K562 (cell line): ENCODE data around the gene AP3S2. TPM values are rescaled to one million over a fixed set of nuclear protein-coding genes. Genes with fewer than 3 reads are reported as not detected.

ENCODE experiments used
- ATAC-seq: fragments of 200-7000 bp; cut with Tn5 transposase; 3 replicates; pipeline ENCODE4 v1.9.1; 2020; ENCODE audit warnings: moderate library complexity
- BruUV-seq: library from RNA; stranded (reverse); fragments of 400-500 nt; replicated peaks from 2 replicates; lab custom pipeline; 2021; lab: Mats Ljungman, UMichigan
- CTCF ChIA-PET: fragments of 300-600 bp; formaldehyde crosslinking; extraction: SDS; loops from one replicate; lab custom pipeline; 2021; ENCODE audit warnings: low intra/inter-chr PET ratio; lab: Yijun Ruan, JAX
- POLR2A ChIA-PET: fragments of 300-600, 350-650 bp; sonication (Branson Sonifier 250); formaldehyde crosslinking; extraction: SDS; loops from one replicate; lab custom pipeline; 2021; ENCODE audit warnings: antibody characterized with exemption, inconsistent platforms; lab: Yijun Ruan, JAX
- DNase-seq, 4 experiments: peaks; one replicate each; pipeline versions ENCODE4 v3.0.0 to v3.0.0-alpha.2; 2011 to 2018; ENCODE audit warnings: low spot score in 3 of 4, mixed read lengths in 3 of 4; ENCODE audit errors: extremely low read depth in 1 of 4
- FAIRE-seq: peaks from 2 replicates; lab custom pipeline; 2011; peaks lifted over from hg19 to GRCh38; lab: Jason Lieb, UNC
- H2AFZ ChIP-seq: 2 replicates; pipeline ENCODE4 v1.6.0; 2011; ENCODE audit warnings: low read depth, low read length, control low read depth, inconsistent platforms
- H3K27ac ChIP-seq: fragments of 200-600 bp; 3 replicates; pipeline ENCODE4 v1.8.0; 2011; ENCODE audit warnings: low read depth, mild to moderate bottlenecking, control low read depth, inconsistent platforms, low read length, moderate library complexity, mixed read lengths; ENCODE audit errors: extremely low read depth
- H3K27me3 ChIP-seq, 2 experiments: fragments of 300-600 bp in 1 of 2; 2 replicates in 1 of 2; 3 replicates in 1 of 2; pipeline versions ENCODE4 v1.6.0 to v1.8.0; 2011; ENCODE audit warnings: inconsistent platforms in 2 of 2, low read length in 2 of 2, mild to moderate bottlenecking in 1 of 2, mixed read lengths in 1 of 2, moderate library complexity in 1 of 2; ENCODE audit not compliant: control insufficient read depth in 2 of 2, insufficient read depth in 2 of 2
- H3K36me3 ChIP-seq: fragments of 300-600 bp; 3 replicates; pipeline ENCODE4 v1.8.0; 2011; ENCODE audit warnings: mild to moderate bottlenecking, low read length, inconsistent platforms; ENCODE audit not compliant: control insufficient read depth, insufficient read depth
- H3K4me1 ChIP-seq, 2 experiments: fragments of 200-600 bp in 1 of 2; replicated peaks in 1 of 2; 2 replicates in 1 of 2; 3 replicates in 1 of 2; pipeline versions ENCODE4 v1.5.1 to v1.8.0; 2011; ENCODE audit warnings: inconsistent platforms in 2 of 2, low read length in 2 of 2, mild to moderate bottlenecking in 1 of 2, mixed read lengths in 1 of 2, moderate library complexity in 1 of 2; ENCODE audit not compliant: control insufficient read depth in 2 of 2, insufficient read depth in 2 of 2
- H3K4me2 ChIP-seq: 2 replicates; pipeline ENCODE4 v1.6.1; 2011; ENCODE audit warnings: low read length, control low read depth, inconsistent platforms, mixed read lengths; ENCODE audit not compliant: insufficient read depth
- H3K4me3 ChIP-seq: fragments of 200-600 bp; sonication (generic), shearing (Covaris generic); 2 replicates; pipeline ENCODE4 v1.5.1; 2016; ENCODE audit warnings: control low read depth, inconsistent platforms
- H3K79me2 ChIP-seq: fragments of 200-600 bp; 3 replicates; pipeline ENCODE4 v1.8.0; 2011; ENCODE audit warnings: low read length, inconsistent platforms; ENCODE audit not compliant: control insufficient read depth, insufficient read depth
- H3K9ac ChIP-seq, 2 experiments: 2 replicates each; pipeline versions ENCODE4 v1.6.0 to v1.6.1; 2011; ENCODE audit warnings: low read depth in 2 of 2, low read length in 2 of 2, control low read depth in 1 of 2, inconsistent platforms in 1 of 2, mild to moderate bottlenecking in 1 of 2, mixed read lengths in 1 of 2; ENCODE audit not compliant: insufficient read depth in 1 of 2
- H3K9me1 ChIP-seq: one replicate; pipeline ENCODE4 v1.6.0; 2011; ENCODE audit warnings: inconsistent platforms, mild to moderate bottlenecking, low read length, moderate library complexity; ENCODE audit not compliant: control insufficient read depth, insufficient read depth
- H3K9me3 ChIP-seq: replicated peaks from 2 replicates; pipeline ENCODE4 v1.5.1; 2011; ENCODE audit warnings: low read depth, low read length, inconsistent platforms; ENCODE audit not compliant: control insufficient read depth, insufficient read depth
- H4K20me1 ChIP-seq: replicated peaks from 2 replicates; pipeline ENCODE4 v1.6.1; 2011; ENCODE audit warnings: low read length, inconsistent platforms, mixed read lengths; ENCODE audit not compliant: control insufficient read depth, insufficient read depth
- HMG20A ChIP-seq: fragments of 450-650 bp; formaldehyde crosslinking; conservative IDR thresholded peaks from 2 replicates; pipeline ENCODE4 v1.4.0; 2020; ENCODE audit warnings: mild to moderate bottlenecking, mixed read lengths
- KAT2B ChIP-seq: IDR thresholded peaks from one replicate; pipeline ENCODE4 v1.6.1; 2012; ENCODE audit warnings: low read depth, mild to moderate bottlenecking, control low read depth, inconsistent platforms, low read length, moderate library complexity
- NFATC3 ChIP-seq: fragments of 450-650 bp; IDR thresholded peaks from 2 replicates; pipeline ENCODE4 v1.6.1; 2017; ENCODE audit warnings: mild to moderate bottlenecking
- NFXL1 ChIP-seq: fragments of 450-650 bp; formaldehyde crosslinking; IDR thresholded peaks from 2 replicates; pipeline ENCODE4 v1.4.0; 2021; ENCODE audit warnings: mild to moderate bottlenecking
- NR2F6 ChIP-seq: fragments of 450-650 bp; formaldehyde crosslinking; IDR thresholded peaks from 2 replicates; pipeline ENCODE4 v1.4.0; 2020; ENCODE audit warnings: mild to moderate bottlenecking
- REST ChIP-seq, 2 experiments: fragments of 450-650 bp; formaldehyde crosslinking in 1 of 2; IDR thresholded peaks; 2 replicates each; pipeline versions ENCODE4 v1.4.0 to v1.6.1; 2014 to 2020; ENCODE audit warnings: mild to moderate bottlenecking in 2 of 2, borderline replicate concordance in 1 of 2, low read depth in 1 of 2
- SMARCA4 ChIP-seq: fragments of 450-650 bp; IDR thresholded peaks from 2 replicates; pipeline ENCODE4 v1.6.1; 2016
- SPI1 ChIP-seq: IDR thresholded peaks from 2 replicates; pipeline ENCODE4 v1.6.1; 2011; ENCODE audit warnings: low read depth, low read length, control low read depth, borderline replicate concordance
- SREBF1 ChIP-seq: fragments of 150-350 bp; IDR thresholded peaks from 2 replicates; pipeline ENCODE4 v1.6.1; 2014; ENCODE audit warnings: antibody characterized with exemption, low read depth, low read length, borderline replicate concordance
- SUPT5H ChIP-seq: fragments of 450-650 bp; IDR thresholded peaks from 2 replicates; pipeline ENCODE4 v1.6.1; 2016
- TAF7 ChIP-seq: fragments of 450-650 bp; IDR thresholded peaks from 2 replicates; pipeline ENCODE4 v1.6.1; 2016; ENCODE audit warnings: missing genetic modification characterization, missing compliant biosample characterization
- ZBTB33 ChIP-seq: sonication (generic); formaldehyde crosslinking; IDR thresholded peaks from 2 replicates; pipeline ENCODE4 v1.8.1; 2023; ENCODE audit warnings: mild to moderate bottlenecking, missing genetic modification reagents
- WGBS: fragments of 100-300 bp; shearing (Covaris generic); methylation state at CpG from one replicate; pipeline ENCODE4 v1.1.6; 2016; ENCODE audit warnings: low coverage, mixed read lengths; ENCODE audit not compliant: insufficient coverage; ENCODE audit errors: missing lambda C conversion rate; 5-methylcytosine and 5-hydroxymethylcytosine counted together
- in situ Hi-C: fragments of 300-500 bp; cut with MboI; formaldehyde crosslinking; loops from 4 replicates; pipeline ENCODE4 v1.15.0; 2018; ENCODE audit warnings: inconsistent platforms, mixed read lengths
- intact Hi-C: fragments of 100-400 bp; cut with micrococcal nuclease; formaldehyde crosslinking; loops from 2 replicates; pipeline ENCODE4 v1.14.2; 2022
- polyA plus RNA-seq, 8 experiments: library from polyadenylated mRNA; depleted of rRNA in 4 of 8; stranded (reverse) in 5 of 8; unstranded in 3 of 8; fragments of >200 nt; fragmentation: Nextera tagmentation in 2 of 8; fragmentation: Illumina TruSeq in 1 of 8; extraction: Ambion mirVana in 2 of 8; extraction: Trizol in 1 of 8; gene quantifications; 2 replicates each; pipeline versions ENCODE4 v1.2.1 to v1.2.3, GENCODE V29; 2011 to 2014; ENCODE audit warnings: inconsistent platforms in 1 of 8, missing spikeins in 1 of 8
- total RNA-seq, 7 experiments: library from RNA; depleted of rRNA in 6 of 7; stranded (reverse); fragments of >200 nt in 6 of 7; fragmentation: Illumina TruSeq in 2 of 7; extraction: Trizol in 2 of 7; gene quantifications; 2 replicates each; pipeline versions ENCODE4 v1.2.1 to v1.2.3, GENCODE V29; 2011 to 2021; ENCODE audit warnings: low replicate concordance in 1 of 7

Gene AP3S2
- total and polyA plus RNA-seq, 9 of the 15 experiments (the other 6 are each of a cell fraction or from before 2014, with no cell fraction given), result 16.4 to 54.1 (median 37.4) TPM

GRCh38 chr15:89898146-89898545 is 4.4 kb upstream of the AP3S2 start:
- peak overlapping the region; percentile 12; the same call in 1 of the 2 replicates for H3K4me2 ChIP-seq
- CTCF ChIA-PET, result interaction anchor here (0.6 to 3.9 kb wide), 7 partner anchors 47 to 321 kb away, joined by 3 to 31 read pairs (median 4); no protein-coding TSS in a partner anchor
- TF ChIP-seq SPI1 (no peak), NFXL1 (CRISPR knock-in tag) (no peak), SUPT5H (no peak), REST (IDR thresholded peaks at IDR 0.05; ENCODE audit: borderline replicate concordance) (no peak), REST (CRISPR knock-in tag; IDR thresholded peaks at IDR 0.05; ENCODE audit: low read depth) (no peak), NR2F6 (no peak), HMG20A (CRISPR knock-in tag) (no peak), SMARCA4 (no peak), SREBF1 (no peak), KAT2B (no peak), NFATC3 (no peak), ZBTB33 (CRISPR knock-in tag) (no peak), TAF7 (no peak)

More at GRCh38 chr15:89898146-89898545, 4.4 kb upstream of the AP3S2 start:
- Histone ChIP-seq H3K9me1 (no peaks in the 10 kb centered on the region), H3K36me3 (no peaks in the 10 kb centered on the region), H3K4me1 (peaks cover 0 to 2% of the 10 kb centered on the region in 2 experiments; a peak in 2 of 5 replicates), H2AFZ (peak overlapping the region; percentile 86), H3K79me2 (peaks cover 7% of the 10 kb centered on the region), H3K27me3 (no peaks in the 10 kb centered on the region; a peak in 1 of 5 replicates), H3K4me3 (no peak overlapping the region), H4K20me1 (no peaks in the 10 kb centered on the region), H3K9me3 (no peaks in the 10 kb centered on the region), H3K9ac (0 out of 4 replicates have a peak overlapping the region, but pooled peaks of 1 of the 2 experiments have one; percentile 43), H3K27ac (no peak overlapping the region)
- FAIRE-seq, result no peak
- 3% methylated on average over 2 of the region's 2 CpGs for WGBS
- BruUV-seq, result no TSS peak
- intact Hi-C loops, result loop anchor here (1.0 kb wide), 3 partner anchors 73 to 188 kb away; no protein-coding TSS in a partner anchor
- in situ Hi-C loops, result loop anchor here (5.0 kb wide), 1 partner anchor 189 kb away; no protein-coding TSS in a partner anchor
- no peak for ATAC-seq
- DNase-seq, result peak in 1 of 4 experiments; percentile 6
- POLR2A ChIA-PET, result interaction anchor here (0.9 to 1.2 kb wide), 3 partner anchors 172 to 179 kb away, joined by 3 to 4 read pairs (median 3); no protein-coding TSS in a partner anchor
